Measurements from ENCODE around the gene FXYD4.

Gene FXYD4

DNA sequence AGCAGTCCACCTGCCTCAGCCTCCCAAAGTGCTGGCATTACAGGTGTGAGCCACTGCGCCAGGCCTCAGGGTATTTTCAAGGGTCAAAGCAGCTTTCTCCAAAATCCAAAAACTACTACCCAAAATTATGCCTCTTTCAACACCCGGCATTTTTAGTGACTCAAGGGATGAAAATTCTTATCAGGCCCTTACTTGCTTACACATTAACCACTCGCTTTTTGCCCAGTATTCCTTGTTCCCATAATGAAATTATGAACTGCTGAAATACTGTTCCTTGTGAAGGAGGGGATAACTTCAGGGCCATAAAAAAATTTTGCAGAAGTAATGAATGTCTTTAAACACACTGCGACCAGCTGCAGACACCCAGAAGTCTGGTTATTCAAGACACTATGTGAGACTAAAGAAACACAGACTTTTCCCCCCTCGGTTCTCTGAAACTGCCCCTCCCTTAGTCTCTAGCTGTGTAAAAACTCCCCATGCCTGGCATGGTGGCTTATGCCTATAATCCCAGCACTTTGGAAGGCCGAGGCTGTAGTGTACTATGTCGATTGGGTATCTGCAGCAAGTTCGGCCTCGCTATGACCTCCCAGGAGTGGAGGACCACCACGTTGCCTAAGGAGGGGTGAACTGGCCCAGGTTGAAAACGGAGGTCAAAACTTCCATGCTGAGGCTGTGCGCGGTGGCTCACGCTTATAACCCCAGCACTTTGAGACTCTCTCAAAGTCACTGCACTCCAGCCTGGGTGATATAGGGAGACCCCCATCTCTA lies 12.0 kb downstream of the FXYD4 start:
- no peak overlapping the region for H3K4me3 ChIP-seq (replicated peaks in 1 of 2; ENCODE audit: low read depth in 2 of 2, low read length in 2 of 2)
- no peak for TF ChIP-seq CTCF (IDR thresholded peaks at IDR 0.05; ENCODE audit: low read depth, low read length)
- no peak for DNase-seq (ENCODE audit: low read depth in 2 of 2)

- DNase-seq (ENCODE audit: low read depth in 2 of 2), result no peak
- H3K4me3 ChIP-seq (replicated peaks in 1 of 2; ENCODE audit: low read depth in 2 of 2, low read length in 2 of 2), result no peak overlapping the region
- TF ChIP-seq CTCF (IDR thresholded peaks at IDR 0.05; ENCODE audit: low read depth, low read length), result no peak
These were observed 13.1 kb downstream of the FXYD4 start for GRCh38 chr10:43384252-43385221.

DNA sequence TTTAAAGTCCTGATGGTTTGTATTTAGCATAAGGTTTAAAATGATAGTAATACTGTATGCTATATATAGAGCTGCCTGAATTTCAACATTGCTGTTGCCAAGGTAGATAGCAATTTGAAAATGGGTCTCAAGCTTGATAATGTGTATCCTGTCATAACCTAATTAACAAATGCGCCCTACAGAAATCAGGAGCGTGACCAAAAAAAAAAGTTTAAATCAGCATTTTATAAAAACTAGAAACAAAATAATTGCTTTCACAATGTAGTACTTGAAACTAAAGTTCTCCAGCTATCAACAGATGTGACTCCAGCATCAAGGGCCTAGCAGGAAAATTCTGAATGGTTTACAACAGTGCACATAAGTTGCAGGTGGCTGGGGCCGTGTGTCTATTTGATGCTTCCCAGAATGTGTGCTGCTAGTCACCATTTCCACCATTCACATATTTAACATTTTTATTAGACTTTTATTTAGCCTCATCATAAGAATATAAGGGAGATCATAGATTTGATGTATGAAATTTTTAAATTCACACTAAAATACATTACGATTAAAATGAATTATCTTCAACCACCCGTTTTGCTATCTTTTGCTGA lies 14.1 kb downstream of the FXYD4 start:
- H3K4me3 ChIP-seq (replicated peaks in 1 of 2; ENCODE audit: low read depth in 2 of 2, low read length in 2 of 2), result no peak overlapping the region
- no peak for TF ChIP-seq CTCF (IDR thresholded peaks at IDR 0.05; ENCODE audit: low read depth, low read length)
- no peak for DNase-seq (ENCODE audit: low read depth in 2 of 2)

- no peak for TF ChIP-seq CTCF (IDR thresholded peaks at IDR 0.05; ENCODE audit: low read depth, low read length)
- no peak for DNase-seq (ENCODE audit: low read depth in 2 of 2)
- H3K4me3 ChIP-seq (replicated peaks in 1 of 2; ENCODE audit: low read depth in 2 of 2, low read length in 2 of 2), result no peak overlapping the region
These were observed 15.1 kb downstream of the FXYD4 start for GRCh38 chr10:43386549-43386948.

- no peak for TF ChIP-seq CTCF (IDR thresholded peaks at IDR 0.05; ENCODE audit: low read depth, low read length)
- DNase-seq (ENCODE audit: low read depth in 2 of 2), result no peak
- H3K4me3 ChIP-seq (replicated peaks in 1 of 2; ENCODE audit: low read depth in 2 of 2, low read length in 2 of 2), result no peak overlapping the region
These were observed 15.7 kb downstream of the FXYD4 start for GRCh38 chr10:43386981-43387677.

DNA sequence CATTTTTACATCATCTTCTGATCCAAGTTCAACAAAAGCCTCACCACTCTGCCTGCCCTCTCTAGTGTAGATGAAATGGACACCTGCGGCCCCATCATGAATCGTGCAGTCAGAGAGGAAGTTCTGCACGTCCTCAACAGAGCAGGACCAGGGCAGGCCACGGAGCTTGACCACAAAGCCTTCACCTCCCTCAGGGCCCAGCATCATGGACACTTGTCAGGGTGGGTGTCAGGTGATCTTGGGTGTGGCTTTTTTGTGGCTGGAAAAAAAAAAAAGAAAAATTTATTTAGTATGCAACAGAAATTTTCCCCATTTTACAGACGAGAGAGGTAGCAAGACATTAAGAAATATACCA lies 16.2 kb downstream of the FXYD4 start:
- H3K4me3 ChIP-seq (replicated peaks in 1 of 2; ENCODE audit: low read depth in 2 of 2, low read length in 2 of 2), result no peak overlapping the region
- DNase-seq (ENCODE audit: low read depth in 2 of 2), result no peak
- no peak for TF ChIP-seq CTCF (IDR thresholded peaks at IDR 0.05; ENCODE audit: low read depth, low read length)
